WI38 (cell line): Measurements from ENCODE around the gene TSPO.

Experiments
- H3K4me3 ChIP-seq: 2 replicates; pipeline ENCODE4 v1.5.1; 2011; ENCODE audit warnings: low read depth, mild to moderate bottlenecking, control low read depth, low read length
- CTCF ChIP-seq: IDR thresholded peaks from 2 replicates; pipeline ENCODE4 v1.5.1; 2012; ENCODE audit warnings: low read depth, mild to moderate bottlenecking, control low read depth, low read length

Gene TSPO

GRCh38 chr22:43127166-43127908 is 24.0 kb upstream of the TSPO start:
- no peak overlapping the region for H3K4me3 ChIP-seq
- no peak for TF ChIP-seq CTCF

- H3K4me3 ChIP-seq, result no peak overlapping the region
- no peak for TF ChIP-seq CTCF
These were observed 23.2 kb upstream of the TSPO start for GRCh38 chr22:43128116-43128515.

DNA sequence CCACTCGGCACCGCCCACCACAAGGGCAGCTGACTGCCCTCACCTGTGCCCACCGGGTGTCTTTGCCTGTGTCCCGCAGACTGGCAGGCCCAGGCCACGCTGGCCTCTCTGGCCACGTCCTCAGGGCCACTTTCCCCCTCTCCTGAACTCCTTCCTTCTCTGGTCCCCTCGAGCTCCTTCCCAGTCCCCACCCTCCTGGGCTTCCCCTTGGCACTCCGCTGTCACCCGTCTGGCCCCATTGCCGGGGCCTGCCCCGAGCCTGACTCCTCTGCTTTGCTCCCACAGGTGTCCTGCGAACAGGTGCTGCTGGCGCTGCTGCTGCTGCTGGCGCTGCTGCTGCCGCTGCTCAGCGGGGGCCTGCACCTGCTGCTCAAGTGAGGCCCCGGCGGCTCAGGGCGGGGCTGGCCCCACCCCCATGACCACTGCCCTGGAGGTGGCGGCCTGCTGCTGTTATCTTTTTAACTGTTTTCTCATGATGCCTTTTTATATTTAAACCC is 22.4 kb upstream of the TSPO start:
- no peak overlapping the region for H3K4me3 ChIP-seq
- no peak for TF ChIP-seq CTCF

DNA sequence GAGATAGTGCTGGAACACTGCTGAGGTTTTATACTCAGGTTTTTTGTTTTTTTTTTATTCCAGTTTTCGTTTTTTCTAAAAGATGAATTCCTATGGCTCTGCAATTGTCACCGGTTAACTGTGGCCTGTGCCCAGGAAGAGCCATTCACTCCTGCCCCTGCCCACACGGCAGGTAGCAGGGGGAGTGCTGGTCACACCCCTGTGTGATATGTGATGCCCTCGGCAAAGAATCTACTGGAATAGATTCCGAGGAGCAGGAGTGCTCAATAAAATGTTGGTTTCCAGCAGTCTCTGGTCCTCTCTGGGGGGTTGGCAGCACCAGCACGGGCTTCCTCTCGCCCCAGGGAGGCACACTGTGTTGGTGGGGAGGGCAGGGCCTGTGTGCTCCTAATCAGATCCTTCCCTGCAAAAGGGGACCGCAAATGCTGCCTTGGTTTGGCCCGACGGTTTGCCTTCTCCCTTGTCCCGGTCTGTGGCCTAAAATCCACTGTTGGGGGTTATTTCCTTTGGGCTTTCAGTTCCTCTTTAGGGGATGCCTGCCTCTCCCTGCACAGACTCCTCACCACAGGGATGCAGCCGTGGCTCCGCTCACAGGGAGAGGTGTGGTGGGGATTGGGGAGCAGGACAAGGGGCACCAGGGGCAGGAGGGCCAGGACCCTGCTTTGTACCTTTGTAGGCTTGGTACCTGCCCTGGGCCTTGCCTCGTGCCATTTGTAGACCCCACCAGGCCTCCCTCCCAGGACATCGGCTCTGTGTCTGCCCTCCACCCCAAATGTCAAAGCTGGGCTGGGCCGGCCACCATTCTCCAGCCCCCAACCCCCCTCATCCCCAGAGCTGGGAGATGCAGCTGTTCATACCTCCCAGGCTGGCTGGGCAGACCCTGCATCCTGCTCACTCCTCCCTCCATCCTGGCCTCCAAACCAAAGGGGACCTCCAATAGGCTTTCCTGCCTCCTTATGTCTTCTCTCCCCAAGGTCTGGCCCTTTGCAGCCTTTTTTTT is 21.6 kb upstream of the TSPO start:
- no peak for TF ChIP-seq CTCF
- H3K4me3 ChIP-seq, result no peak overlapping the region

DNA sequence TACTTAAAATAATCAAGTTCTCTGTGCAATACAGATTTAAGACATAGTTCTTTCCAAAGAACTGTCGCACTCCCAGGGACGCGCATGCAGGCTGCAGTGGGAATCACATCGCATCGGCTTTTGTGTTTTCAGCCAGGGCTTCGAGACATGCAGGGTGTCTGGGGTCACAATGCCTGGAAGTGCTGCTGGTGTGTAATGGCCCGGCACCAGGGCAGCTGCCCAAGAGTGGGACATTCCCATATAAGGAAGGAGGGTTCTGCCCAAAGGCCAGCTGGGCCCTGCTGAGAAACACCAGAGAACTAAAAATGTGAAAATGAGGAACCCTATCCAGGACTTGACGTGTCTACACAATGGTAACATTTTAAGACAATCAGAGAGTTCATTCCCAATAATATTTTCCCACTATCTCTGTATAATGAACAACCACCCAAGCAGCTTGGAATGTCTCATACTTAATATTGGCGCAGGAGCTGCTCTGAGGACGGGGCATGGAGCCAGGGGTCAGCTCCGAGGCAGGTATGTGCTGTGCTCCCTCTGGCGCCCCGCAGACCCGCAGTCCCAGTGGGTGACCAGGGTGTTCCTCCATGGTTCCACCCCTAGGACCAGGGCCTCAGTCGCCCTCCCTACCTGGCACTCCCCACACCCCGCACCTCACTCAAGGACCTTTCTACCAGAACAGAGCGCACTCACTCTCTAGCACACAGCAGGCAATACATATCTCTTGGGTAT is 19.4 kb upstream of the TSPO start:
- no peak overlapping the region for H3K4me3 ChIP-seq
- TF ChIP-seq CTCF, result no peak

DNA sequence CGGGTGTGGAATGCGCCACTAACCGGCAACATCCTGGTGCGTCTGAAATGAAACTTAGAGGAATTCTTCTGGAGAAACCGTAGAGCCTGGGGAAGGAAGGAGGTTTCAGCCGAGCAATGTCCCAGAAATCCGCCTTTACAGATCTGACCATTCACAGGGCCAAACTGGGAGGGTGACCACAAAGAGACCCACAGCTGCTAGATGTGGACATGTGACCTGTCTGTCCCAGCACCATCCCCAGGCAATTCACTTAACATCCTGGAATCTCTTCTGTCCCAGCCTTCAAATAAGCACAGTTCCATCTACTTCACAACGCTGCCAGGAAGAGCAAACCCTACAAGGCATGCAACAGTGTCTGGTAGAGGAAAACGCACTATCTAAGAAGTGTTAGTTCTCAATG is 18.0 kb upstream of the TSPO start:
- no peak for TF ChIP-seq CTCF
- no peak overlapping the region for H3K4me3 ChIP-seq
